Body of pancreas (tissue), 4 donors: ENCODE measurements around the gene RANBP3L.

Source experiments
- CTCF ChIP-seq, 7 experiments: fragments of 450-650 bp in 4 of 7; fragments of 200-600 bp in 3 of 7; sonication (generic) in 3 of 7; IDR thresholded peaks; one replicate each; pipeline ENCODE4 v1.5.1; 2016 to 2019; ENCODE audit warnings: antibody characterized with exemption in 7 of 7
- POLR2A ChIP-seq, 3 donors: fragments of 450-650 bp; IDR thresholded peaks; one replicate each; pipeline ENCODE4 v1.6.1; 2016; ENCODE audit warnings: antibody characterized with exemption in 3 of 3, mild to moderate bottlenecking in 2 of 3

DNA sequence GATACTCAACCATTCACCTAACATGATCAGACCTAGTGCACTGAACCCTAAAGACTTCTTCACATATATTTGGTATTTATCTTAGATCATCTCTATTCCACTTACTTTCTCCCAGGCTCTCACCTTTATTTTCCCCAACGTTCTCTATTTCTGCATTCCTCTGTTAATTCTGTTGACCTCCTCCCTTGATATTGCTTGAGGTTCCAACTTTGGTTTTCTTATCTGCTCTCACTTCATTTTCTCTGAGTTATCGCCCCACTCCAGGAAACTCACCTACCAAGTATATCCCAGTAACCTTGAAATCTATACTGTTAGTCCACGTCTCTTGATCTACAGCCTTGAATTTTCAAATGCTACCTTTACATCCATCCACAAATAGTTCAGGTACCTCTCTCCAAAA lies 69.2 kb downstream of the RANBP3L start:
- TF ChIP-seq CTCF (IDR thresholded peaks at IDR 0.05) = no peak
- TF ChIP-seq POLR2A (IDR thresholded peaks at IDR 0.05) = no peak
